Central memory CD8-positive, alpha-beta T cell (primary cell): ENCODE results near the gene ANKRD44.

Experiments used
- ATAC-seq: fragments of 150-1000 bp; cut with Tn5 transposase; replicated peaks from 2 replicates; pipeline ENCODE4 v1.10.0; 2022; ENCODE audit warnings: mild to moderate bottlenecking, moderate FRiP score, moderate number of reproducible peaks; ENCODE audit not compliant: poor library complexity, severe bottlenecking; ENCODE audit errors: extremely low read depth
- DNase-seq, 2 donors: peaks; one replicate each; pipeline ENCODE4 v3.0.0; 2021; ENCODE audit warnings: low spot score in 2 of 2
- H3K27ac Mint-ChIP-seq: one replicate; pipeline ENCODE4 v1.8.0; 2022; ENCODE audit warnings: low read depth, mild to moderate bottlenecking, moderate library complexity, mixed read lengths
- H3K27me3 Mint-ChIP-seq: one replicate; pipeline ENCODE4 v1.8.0; 2022; ENCODE audit warnings: mixed read lengths
- H3K36me3 Mint-ChIP-seq: one replicate; pipeline ENCODE4 v1.8.0; 2022; ENCODE audit warnings: mild to moderate bottlenecking, moderate library complexity, mixed read lengths; ENCODE audit not compliant: insufficient read depth
- H3K4me1 Mint-ChIP-seq: one replicate; pipeline ENCODE4 v1.8.0; 2022; ENCODE audit warnings: mixed read lengths
- H3K4me3 Mint-ChIP-seq: one replicate; pipeline ENCODE4 v1.8.0; 2022; ENCODE audit warnings: mild to moderate bottlenecking, moderate library complexity, mixed read lengths
- H3K9me3 Mint-ChIP-seq: one replicate; pipeline ENCODE4 v1.8.0; 2022; ENCODE audit warnings: mixed read lengths

Gene ANKRD44

DNA sequence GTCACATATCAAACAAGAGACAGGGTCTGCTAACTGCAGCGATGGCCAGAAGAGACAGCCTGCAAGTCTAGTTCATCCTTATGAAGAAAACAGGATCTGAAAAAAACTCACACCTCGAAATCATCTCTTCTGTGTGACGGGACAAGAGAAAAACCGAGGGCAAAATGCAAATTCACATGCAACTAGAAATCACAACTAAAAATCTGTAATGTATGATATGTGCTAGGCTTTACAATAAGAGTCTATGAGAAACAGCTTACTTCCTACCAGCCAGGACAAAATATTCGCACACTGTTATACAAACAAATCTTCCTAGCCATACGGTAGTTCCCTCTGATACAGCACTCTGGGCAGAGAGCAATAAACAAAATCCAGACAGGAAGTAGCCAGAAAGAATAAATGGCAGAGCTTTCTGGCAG is 48.8 kb downstream of the ANKRD44 start:
- no peaks in the 10 kb centered on the region for H3K27me3 Mint-ChIP-seq
- H3K4me3 Mint-ChIP-seq = peak overlapping the region; percentile 62
- DNase-seq (no peak), ATAC-seq (peak; percentile 50)
- no peaks in the 10 kb centered on the region for H3K9me3 Mint-ChIP-seq
- H3K36me3 Mint-ChIP-seq = peaks cover 20% of the 10 kb centered on the region
- H3K27ac Mint-ChIP-seq = peak overlapping the region; percentile 93
- peaks cover 78% of the 10 kb centered on the region for H3K4me1 Mint-ChIP-seq

- DNase-seq = no peak
- Mint-ChIP-seq H3K36me3 (peaks cover 24% of the 10 kb centered on the region), H3K4me3 (peak overlapping the region; percentile 52), H3K9me3 (no peaks in the 10 kb centered on the region), H3K4me1 (peaks cover 81% of the 10 kb centered on the region), H3K27ac (peak overlapping the region; percentile 96), H3K27me3 (no peaks in the 10 kb centered on the region)
- no peak for ATAC-seq
These were observed 51.0 kb downstream of the ANKRD44 start for GRCh38 chr2:197259470-197259999.

DNA sequence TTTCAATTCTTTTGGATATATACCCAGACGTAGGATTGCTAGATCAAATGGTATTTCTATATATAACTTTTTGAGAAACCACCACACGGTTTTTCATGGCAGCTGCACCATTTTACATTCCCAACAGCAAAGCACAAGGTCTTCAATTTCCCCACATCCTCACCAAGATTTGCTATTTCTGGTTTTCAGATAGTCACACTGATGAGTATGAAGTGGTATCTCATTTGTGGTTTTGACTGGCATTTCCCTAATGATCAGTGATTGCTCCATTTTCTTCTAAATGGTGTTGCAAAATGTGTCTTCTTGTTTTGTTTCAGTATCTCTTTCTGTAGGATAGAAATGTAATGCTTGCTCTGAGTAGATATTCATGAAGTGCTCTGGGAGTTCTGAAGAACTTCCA is 52.0 kb downstream of the ANKRD44 start:
- Mint-ChIP-seq H3K4me1 (peaks cover 81% of the 10 kb centered on the region), H3K27ac (peak overlapping the region; percentile 96), H3K4me3 (peak overlapping the region; percentile 52), H3K36me3 (peaks cover 22% of the 10 kb centered on the region), H3K9me3 (no peaks in the 10 kb centered on the region), H3K27me3 (no peaks in the 10 kb centered on the region)
- no peak for DNase-seq
- ATAC-seq = peak; percentile 34

GRCh38 chr2:197256547-197257170 is 53.9 kb downstream of the ANKRD44 start:
- DNase-seq (no peak), ATAC-seq (no peak)
- Mint-ChIP-seq H3K9me3 (no peaks in the 10 kb centered on the region), H3K4me1 (peaks cover 65% of the 10 kb centered on the region), H3K4me3 (peak overlapping the region; percentile 77), H3K36me3 (peaks cover 14% of the 10 kb centered on the region), H3K27ac (peak overlapping the region; percentile 96), H3K27me3 (no peaks in the 10 kb centered on the region)

- Mint-ChIP-seq H3K27me3 (no peaks in the 10 kb centered on the region), H3K9me3 (no peaks in the 10 kb centered on the region), H3K36me3 (peaks cover 14% of the 10 kb centered on the region), H3K4me1 (peaks cover 68% of the 10 kb centered on the region), H3K27ac (peak overlapping the region; percentile 96), H3K4me3 (peak overlapping the region; percentile 77)
- ATAC-seq = no peak
- no peak for DNase-seq
These were observed 54.6 kb downstream of the ANKRD44 start for GRCh38 chr2:197256021-197256420.

DNA sequence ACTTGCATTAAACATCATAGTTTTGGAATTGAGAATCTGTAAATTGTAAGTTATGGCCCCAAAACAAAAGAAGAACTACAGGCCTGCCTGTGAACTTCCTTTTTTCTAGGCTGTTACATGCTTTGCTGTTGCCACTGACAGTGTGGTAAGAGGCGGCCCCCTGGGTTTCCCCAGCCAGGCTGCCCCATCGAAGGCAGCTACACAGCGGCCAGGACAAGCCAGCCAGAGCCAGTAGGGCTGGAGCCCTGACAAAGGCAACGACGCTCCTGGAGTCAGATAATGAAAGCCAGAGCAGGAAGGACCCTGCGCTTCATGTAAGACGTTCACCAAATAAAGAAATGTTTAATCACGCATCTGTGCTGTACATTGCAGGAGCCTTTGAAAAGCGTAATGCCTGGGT is 55.0 kb downstream of the ANKRD44 start:
- Mint-ChIP-seq H3K4me1 (peaks cover 70% of the 10 kb centered on the region), H3K9me3 (no peaks in the 10 kb centered on the region), H3K27me3 (no peaks in the 10 kb centered on the region), H3K27ac (peak overlapping the region; percentile 96), H3K4me3 (peak overlapping the region; percentile 77), H3K36me3 (peaks cover 16% of the 10 kb centered on the region)
- ATAC-seq (peak; percentile 91), DNase-seq (peak; percentile 61 to 70)

- no peaks in the 10 kb centered on the region for H3K9me3 Mint-ChIP-seq
- peak overlapping the region; percentile 96 for H3K27ac Mint-ChIP-seq
- H3K4me3 Mint-ChIP-seq = peak overlapping the region; percentile 77
- ATAC-seq = peak; percentile 42
- H3K27me3 Mint-ChIP-seq = no peaks in the 10 kb centered on the region
- peaks cover 76% of the 10 kb centered on the region for H3K4me1 Mint-ChIP-seq
- peaks cover 16% of the 10 kb centered on the region for H3K36me3 Mint-ChIP-seq
- no peak for DNase-seq
These were observed 55.6 kb downstream of the ANKRD44 start for GRCh38 chr2:197254776-197255530.

- Mint-ChIP-seq H3K4me3 (no peak overlapping the region), H3K27me3 (no peaks in the 10 kb centered on the region), H3K27ac (peak overlapping the region; percentile 74), H3K9me3 (no peaks in the 10 kb centered on the region), H3K36me3 (peaks cover 10% of the 10 kb centered on the region), H3K4me1 (peaks cover 74% of the 10 kb centered on the region)
- no peak for ATAC-seq
- DNase-seq = no peak
These were observed 59.0 kb downstream of the ANKRD44 start for GRCh38 chr2:197251576-197251975.

DNA sequence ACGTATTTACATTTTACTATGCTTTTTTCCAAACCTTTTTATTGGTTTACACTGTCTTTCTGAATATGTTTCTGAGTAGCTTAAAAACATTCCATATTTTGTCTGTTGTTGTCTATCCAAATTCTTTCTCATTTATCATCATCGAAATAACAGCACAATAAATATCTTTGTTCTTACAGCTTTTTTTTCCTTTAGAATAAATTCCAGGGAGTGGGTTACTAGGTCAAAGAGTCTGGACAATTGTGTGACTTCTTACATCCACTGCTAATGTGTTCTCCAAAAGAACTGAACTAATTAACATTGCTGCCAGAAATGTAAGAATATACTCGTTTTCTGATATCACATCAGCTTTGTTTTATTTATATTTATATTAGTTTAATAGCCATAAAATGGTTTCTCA is 59.4 kb downstream of the ANKRD44 start:
- no peak for ATAC-seq
- H3K4me3 Mint-ChIP-seq = no peak overlapping the region
- no peaks in the 10 kb centered on the region for H3K27me3 Mint-ChIP-seq

DNA sequence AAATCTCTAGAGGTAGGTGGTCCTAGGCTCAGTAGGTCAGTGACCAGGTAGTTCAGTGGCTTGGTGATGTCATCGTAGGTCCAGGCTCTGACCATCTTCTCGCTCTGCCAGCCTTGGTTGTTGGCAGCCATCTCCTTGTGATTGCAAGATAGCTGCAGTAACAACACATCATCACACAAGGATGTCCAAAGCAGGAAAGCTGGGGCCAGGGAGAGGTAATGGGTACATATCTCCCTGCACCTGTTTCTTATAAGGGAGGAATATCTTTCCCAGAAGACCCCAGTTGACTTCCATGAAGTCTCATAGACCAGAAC is 60.5 kb downstream of the ANKRD44 start:
- ATAC-seq (no peak), DNase-seq (no peak)
- Mint-ChIP-seq H3K4me3 (peak overlapping the region; percentile 54), H3K9me3 (no peaks in the 10 kb centered on the region), H3K36me3 (peaks cover 8% of the 10 kb centered on the region), H3K4me1 (peaks cover 68% of the 10 kb centered on the region), H3K27ac (peak overlapping the region; percentile 74), H3K27me3 (no peaks in the 10 kb centered on the region)

More for the DNA sequence above, 59.4 kb downstream of the ANKRD44 start:
- no peak for DNase-seq
- H3K36me3 Mint-ChIP-seq = peaks cover 11% of the 10 kb centered on the region
- H3K9me3 Mint-ChIP-seq = no peaks in the 10 kb centered on the region
- H3K27ac Mint-ChIP-seq = peak overlapping the region; percentile 74
- peaks cover 73% of the 10 kb centered on the region for H3K4me1 Mint-ChIP-seq

- ATAC-seq (no peak), DNase-seq (no peak)
- Mint-ChIP-seq H3K4me1 (peaks cover 65% of the 10 kb centered on the region), H3K4me3 (peak overlapping the region; percentile 54), H3K36me3 (peaks cover 8% of the 10 kb centered on the region), H3K9me3 (no peaks in the 10 kb centered on the region), H3K27ac (peak overlapping the region; percentile 74), H3K27me3 (no peaks in the 10 kb centered on the region)
These were observed 61.0 kb downstream of the ANKRD44 start for GRCh38 chr2:197249381-197250083.

- no peaks in the 10 kb centered on the region for H3K27me3 Mint-ChIP-seq
- H3K36me3 Mint-ChIP-seq = peaks cover 8% of the 10 kb centered on the region
- peak; percentile 82 for ATAC-seq
- H3K4me1 Mint-ChIP-seq = peaks cover 65% of the 10 kb centered on the region
- H3K9me3 Mint-ChIP-seq = no peaks in the 10 kb centered on the region
- peak overlapping the region; percentile 74 for H3K27ac Mint-ChIP-seq
- peak overlapping the region; percentile 54 for H3K4me3 Mint-ChIP-seq
- no peak for DNase-seq
These were observed 62.0 kb downstream of the ANKRD44 start for GRCh38 chr2:197248623-197249022.
